AG08395 (cell line): ENCODE data around the gene HOXB5.

Experiments used
- DNase-seq: peaks from one replicate; pipeline ENCODE4 v3.0.0; 2012; ENCODE audit warnings: mixed read lengths, low spot score

The HOXB5 gene

DNA sequence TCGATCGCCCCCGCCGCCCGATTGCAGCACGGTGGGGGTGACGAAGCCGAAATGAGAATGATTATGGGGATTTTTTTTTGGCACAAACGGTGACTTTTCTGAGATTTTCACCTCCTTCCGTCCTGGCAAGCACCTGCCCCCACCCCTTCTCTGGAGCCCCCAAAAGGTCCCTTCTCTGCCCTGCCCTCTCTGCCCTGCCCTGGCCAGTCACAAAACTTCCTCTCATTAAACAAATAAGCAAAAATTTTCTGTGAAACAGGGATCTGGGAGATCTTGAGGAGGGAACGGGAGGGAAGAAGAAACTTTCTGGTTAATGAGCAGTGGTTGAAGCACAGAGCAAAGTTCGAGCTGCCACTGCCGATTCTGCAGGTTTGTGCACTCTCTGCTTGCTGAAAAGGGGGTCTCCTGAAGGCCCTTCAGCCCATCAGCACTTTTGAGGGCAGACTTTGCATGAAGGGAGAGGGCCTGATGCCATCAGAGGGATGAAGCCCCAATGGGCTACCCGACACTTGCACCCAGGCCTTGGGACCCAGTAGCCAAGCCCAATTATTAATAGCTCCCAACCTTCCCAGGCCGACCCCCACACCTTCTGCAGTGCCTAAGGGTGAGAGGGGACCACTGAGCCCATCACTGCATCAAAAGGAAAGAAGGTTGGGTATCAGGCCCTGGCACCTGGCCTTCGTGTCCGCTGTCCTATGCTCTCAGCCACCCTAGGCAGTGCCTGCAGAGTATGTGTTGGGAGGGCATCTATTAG is 22.6 kb upstream of the HOXB5 start:
- no peak for DNase-seq

DNA sequence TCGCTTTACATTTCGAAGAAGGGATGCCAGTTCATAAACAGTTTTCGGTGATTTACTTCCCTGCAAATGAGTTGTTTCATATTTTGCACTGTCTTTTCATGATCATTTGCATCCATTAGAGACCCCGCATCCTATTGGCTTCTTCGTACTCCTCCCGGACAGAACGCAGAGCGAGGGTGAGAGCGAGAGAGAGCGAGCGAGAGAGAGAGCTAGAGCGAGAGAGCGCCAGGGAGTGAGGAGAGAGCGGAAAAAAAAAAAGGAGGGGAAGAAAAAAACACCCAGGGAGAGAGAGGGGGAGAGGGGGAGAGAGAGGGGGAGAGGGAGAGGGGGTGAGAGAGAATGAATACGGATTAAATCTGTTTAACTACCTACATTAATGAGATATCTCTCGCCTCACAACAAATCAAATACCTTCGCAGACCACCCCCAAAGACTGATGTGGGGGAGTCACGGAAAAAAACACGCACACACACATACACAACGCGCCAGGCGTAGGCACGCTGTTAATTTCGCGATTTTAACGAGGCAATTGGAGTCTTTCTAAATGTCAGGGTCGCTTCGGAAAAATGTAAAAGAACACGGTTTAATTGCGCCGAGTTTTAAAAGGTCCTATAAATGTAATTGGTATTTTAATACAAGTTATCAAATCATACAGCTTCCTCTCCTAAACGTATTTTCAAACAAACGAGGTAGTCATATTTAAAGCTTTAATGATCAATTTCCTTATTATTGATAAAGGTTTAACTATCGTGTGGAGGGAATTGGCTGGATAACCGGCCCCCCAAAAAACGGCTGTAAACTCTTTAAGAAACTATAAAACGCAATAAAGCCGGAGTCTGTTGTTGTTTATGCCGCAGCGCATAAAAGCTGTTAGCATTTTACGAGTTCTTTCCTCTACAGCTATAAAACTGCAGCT is 21.7 kb upstream of the HOXB5 start, which contains the start of gene HOXB8:
Gene HOXB8, minus strand, starts transcription at position 246 of the 916 bp plus-strand sequence. CDS start 588 bp downstream, outside the sequence.
- no peak for DNase-seq

DNA sequence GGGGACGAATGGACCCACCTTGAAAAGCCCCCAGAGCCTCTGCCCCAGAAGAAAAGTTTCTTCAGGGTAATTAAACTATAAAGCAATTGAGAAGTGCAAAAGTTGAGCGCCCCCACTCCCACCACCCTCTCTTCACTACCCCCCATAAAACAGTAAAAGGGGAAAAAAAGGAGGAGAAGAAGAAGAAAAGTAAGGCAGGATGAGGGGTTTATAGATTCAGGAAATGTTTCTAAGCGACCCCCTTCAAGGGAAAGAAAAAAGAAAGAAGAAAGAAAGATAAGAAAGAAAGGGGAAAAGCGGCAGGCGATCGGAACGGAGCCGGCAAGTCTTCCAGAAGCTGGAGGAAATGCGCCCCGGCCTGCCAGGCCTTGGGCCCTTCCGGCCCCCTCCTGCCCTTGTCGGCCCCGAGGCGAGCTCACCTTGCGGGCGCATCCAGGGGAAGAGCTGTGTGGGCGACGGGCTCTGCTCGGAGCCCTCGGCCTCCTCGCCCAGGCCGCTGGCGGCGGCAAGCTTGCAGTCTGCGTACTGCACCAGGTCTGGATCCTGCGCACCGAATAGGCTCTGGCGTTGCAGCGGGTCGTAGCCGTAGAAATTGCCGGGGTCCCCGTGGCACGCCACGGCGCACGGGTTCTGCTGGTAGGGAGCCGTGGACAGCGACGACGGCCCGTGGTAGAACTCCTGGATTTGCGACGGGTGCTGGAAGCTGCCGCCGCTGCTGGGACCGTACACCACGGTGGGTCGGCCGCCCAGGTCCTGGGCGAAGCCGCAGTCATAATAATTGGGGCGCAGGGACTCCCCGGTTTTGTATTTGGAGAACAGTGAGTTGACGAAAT is 20.5 kb upstream of the HOXB5 start:
- DNase-seq: no peak

DNA sequence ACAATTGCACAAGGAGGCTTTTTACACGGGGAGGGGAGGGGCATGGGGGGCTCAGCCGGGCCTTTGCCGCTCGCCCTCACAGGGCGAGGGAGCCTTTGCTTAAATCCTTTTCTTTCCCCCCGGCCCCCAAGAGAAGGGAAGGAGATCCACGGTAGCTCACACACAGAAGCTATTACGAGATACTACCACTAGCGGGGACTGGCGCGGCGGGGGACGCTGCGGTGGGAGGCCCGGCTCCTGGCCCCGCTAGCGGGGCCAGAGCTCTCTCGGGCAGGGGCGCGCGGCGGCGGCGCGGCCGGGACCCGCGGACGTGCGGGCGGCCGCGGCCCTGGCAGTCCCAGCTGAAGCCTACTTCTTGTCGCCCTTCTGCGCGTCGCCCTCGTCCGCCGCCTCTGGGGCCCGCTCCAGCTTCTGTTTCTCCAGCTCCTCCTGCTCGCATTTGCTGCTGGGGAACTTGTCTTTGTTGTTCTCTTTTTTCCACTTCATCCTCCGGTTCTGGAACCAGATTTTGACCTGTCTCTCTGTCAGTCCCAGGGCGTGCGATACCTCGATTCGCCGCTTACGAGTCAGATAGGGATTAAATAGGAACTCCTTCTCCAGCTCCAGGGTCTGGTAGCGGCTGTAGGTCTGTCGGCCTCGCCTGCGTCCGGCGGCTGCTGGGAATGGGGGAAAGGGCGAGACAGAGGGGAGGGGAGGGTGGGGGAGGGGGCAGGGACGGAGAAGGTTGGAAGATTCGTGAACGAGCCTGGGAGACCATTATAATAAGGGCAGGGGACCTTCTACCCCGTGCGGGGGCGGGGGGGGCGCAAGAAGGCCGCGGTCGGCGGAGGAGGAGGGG is 19.5 kb upstream of the HOXB5 start:
- peak; percentile 41 for DNase-seq

DNA sequence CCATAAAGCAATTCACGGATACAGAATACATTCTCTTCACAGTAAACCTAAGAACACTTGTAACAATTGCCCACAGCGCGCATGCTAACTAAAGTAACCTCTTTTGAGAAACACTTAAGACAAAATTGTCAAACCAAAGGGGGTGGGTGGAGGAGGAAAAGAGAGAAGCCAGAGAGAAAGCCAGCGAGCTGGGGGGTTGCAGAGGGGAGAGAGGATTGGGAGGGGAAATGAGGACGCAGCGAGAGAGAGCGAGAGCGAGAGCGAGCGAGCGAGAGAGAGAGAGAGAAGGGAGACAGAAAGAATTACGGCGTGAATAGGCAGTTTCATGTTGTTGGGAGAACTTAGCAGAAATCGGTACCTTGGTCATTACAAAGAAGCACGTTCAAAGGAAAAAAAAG is 18.9 kb upstream of the HOXB5 start:
- no peak for DNase-seq

DNA sequence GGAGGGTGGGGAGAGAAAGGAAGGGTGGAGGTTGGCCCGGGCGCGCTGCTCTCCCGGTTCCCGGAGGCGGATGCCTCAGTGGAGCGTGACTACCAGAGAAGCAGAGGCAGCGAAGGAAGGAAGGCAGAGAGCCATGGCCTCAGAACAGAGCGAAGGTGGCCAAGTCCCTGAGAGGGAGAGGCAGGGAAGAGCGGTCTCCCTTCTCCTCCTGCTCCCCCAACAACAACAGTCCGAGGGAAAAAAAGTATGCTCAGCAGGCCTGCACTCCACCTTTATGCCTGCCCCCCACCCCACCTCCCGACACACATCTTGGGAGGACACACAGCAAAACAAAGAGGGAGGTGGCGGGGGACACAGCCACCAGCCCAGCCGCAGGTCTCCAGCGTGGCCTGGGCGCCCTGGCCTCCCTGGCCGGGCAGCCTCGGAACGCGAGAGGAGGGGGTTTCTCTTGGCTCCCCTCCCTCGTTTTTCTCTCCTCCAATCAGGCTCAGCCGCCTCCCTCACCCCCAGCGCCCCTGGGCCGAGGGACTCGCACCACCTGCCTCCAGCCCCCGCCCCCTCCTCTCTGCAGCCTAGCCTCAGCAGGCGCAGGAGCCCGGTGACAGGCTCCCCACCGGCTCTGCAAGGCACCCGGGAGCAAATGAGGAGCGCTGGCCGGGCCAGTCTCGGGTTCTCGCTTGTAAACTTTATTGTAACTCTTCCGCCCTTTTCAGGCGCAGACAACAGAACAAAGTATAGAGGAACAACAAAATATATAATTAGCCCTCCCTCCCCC is 18.3 kb upstream of the HOXB5 start:
- DNase-seq: peak; percentile 35

DNA sequence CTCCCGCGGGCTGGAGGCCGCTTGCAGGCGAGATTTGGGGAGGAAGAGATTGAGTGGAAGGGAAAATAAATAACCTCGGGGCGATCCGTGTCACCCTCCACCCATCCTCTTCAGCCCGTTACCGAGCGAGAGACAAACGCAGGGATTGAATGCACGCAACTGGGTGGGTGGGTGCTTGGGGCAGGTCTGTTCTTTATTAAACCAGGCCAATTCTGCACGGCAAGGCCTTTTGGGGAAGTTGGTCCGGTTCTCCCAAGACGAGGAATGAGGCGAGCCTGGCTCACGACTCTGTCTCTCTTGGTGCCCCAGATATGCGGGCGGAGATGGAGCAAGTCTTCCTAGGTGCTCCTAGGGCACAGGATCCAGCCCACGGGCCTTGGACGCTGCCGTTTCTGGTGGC is 17.6 kb upstream of the HOXB5 start:
- DNase-seq: no peak

DNA sequence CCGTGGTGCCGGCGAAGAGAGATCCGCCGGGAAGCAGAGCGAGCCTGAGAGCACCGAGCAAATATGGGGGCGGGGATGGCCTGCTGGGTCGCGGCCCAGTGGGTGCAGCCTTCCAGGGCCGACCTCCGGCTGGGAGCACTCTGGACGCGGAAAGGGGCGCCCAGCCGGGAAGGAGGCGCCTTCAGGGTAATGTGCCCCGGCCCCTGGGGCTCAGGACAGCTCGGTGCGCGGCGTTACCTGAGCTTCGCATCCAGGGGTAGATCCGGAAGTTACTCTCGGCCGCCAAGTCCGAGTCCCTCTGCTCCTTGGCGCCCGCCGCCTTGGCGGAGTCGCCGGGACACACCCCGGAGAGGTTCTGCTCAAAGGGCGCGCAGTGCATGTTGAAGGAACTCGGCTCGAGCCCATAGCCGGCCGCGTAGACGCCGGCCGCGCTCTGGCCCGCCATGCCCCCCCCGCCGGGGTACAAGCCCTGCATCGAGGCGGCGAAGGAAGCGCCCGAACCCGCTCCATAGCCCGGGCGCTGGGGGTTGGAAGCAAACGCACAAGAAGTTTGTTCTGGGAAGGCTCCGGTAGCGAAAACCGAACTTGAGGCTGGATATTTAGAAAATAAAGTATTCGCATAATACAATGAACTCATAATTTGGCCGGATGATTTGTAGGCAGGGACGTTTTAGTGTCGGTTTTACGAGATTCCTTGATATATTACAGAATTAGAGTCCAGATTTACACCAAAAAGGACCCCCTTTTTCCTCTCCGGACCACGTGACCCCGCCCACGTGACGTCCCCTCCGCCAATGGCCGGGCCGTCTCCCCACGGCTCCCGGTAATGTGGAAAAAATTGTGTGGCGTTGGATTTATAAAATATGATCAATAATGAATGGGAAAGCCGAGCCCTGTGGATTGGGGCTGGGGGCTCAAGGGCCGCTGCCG is 17.0 kb upstream of the HOXB5 start, which contains the start of gene HOXB7:
Gene HOXB7, minus strand, starts transcription at position 736 of the 930 bp plus-strand sequence. Its CDS starts 99 bp downstream, at position 637.
- DNase-seq: peak; percentile 83

DNA sequence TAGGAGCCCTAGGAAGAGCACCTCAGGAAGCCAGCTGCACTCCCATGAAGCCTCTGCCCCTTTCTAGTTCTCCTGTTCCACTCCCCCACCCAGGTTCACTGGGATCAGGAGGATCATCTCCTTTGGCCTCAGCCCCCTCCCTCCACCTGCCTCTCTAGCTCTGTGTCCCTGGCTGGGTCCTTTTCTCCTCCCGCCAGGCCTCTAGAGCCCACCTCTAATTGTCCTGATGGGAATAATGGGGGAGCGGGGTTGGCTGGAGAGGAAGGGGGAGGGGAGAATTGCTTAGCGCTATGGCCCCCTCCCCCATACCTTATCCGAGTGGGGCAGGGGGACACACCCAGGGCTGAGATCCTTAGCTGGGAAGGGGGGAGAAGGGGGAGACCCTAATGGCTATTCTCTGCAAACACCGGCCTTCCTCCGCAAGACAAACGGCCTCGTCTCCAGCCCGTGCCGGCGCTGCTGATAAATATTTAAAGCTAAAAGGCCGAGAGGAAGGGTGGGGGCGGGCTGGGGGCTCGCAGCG is 16.2 kb upstream of the HOXB5 start:
- no peak for DNase-seq

DNA sequence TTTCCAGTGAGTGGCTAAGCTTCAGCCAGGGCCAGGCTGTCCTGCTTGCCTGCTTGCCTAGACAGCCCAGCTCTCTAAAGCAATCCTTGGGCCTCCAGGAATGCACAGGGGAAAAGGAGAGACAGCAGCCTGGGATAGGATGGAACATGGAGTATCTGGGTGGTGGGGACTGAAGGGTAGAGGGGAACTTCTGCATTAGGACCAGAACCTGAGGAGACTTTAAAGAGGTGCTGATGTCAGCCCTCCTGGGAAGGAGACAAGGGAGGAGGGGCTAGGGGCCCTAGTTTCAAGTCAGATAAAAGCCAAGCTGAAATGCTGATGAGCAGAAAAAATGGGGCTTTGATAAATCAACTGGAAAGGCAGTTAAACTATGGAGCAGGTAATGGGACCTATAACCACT is 15.5 kb upstream of the HOXB5 start:
- no peak for DNase-seq

DNA sequence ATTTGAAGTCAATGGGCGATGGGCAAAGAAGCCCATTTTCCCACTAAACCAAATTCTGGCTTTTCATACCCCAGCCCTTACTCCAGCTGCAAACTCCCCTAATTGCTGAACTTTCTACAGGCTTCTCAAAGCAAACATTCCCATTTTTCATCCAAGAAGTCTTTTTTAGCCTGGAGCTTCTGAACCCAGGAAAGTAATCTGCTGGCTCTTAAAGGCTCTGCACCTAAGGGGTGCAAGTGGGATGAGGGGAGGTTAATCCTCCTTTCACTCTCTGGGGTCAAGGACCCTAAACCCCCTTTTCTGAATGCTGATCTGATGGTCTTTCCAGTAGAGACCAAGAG is 14.9 kb upstream of the HOXB5 start:
- DNase-seq: no peak

DNA sequence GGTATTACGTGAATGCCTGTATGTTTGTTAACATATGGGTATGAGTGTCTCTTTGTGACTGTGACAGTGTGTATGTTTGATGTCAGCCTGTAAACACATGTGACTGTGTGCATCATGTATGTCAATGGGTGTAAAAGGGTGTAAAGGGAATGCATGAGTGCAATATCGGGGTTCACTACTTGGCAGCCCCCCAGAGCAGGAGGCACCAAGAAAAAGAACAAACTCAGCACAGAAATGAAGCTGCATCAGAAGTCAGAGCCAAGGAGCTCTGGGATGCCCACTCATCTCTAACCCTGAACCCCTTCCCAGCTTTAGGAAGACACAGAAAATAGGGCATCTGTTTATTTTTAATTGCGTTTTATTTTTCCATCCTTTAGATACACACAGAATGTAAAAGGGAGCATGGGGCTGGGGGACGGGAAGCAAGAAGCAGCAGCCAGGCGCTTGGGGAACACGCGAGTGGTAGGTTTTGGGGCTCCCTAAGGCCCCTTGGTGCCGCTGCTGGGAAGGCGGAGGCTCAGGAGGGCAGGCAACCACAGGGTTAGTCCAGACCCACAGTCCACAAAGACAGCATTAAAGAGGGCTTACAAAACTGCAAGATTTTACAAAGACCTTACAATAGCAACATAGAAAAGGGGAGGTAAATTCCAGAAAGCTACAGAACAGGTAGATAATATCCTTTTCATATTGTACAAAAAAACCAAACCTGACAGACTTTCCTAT is 13.5 kb upstream of the HOXB5 start:
- no peak for DNase-seq

DNA sequence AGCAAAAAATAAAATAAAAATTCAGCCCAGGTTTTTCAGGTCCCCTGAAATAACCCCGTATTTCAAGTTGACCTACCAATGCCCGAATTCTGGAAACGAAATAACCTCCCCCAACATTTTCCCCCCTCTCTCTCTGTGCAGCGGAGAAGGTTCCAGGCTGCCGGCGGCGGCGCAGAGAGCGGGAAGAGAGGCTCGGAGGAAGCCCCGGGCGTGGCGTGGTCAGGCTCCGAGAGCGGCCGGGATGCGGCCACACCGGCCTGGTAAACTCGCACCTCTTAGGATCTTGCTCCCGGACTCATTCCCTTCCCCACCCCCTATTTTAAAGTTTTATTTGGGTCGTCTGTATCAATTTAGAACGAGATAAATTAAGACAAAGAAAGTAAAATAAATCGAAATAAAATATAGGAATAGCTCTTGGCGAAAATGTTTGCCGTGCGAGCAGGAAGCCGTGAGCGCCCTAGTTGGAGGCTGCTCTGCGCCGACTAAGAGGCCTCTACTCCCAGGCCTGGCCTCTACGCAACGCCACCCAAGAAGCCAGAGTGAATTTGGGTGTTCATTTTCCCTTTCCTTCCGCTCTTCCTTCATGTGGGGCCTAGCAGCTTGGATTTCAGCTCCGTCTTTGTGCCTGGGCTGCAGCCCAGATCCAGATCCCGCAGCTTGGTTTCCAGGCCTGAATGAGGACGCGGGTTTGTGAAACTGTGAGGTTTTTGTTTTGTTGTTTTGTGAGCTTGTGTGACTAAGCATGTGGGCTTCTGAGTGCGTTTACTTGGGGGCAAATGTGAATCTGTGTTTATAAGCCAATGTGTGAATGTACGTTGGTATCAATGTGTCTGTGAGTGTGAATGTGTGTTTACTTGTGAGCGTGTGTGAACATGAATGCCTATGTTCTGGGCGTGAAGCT is 12.7 kb upstream of the HOXB5 start:
- DNase-seq: no peak

DNA sequence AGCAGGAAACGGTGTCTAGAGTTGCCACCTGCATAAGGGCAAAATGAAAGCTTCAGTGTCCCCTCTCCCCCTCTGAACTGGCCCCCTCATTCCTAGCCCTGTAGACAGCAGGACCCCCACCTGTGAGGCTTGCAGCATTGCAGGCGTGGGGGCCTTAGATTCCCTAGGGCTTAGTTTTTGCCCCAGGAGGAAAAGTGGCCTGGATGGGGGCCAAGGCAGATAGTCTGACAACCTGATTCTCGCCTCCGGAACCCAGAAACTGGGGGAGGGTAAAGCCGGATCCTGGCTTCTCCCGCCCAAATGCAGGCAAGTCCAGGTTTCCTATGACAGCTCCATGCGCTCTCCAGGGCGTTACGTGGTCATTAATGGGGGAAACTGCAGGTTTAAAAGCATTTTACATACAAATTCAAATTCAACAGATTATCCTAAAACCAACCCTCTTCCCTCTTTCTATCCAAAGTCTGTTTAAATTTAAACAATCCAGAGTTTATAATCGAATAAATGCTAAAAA is 11.9 kb upstream of the HOXB5 start:
- DNase-seq: no peak

DNA sequence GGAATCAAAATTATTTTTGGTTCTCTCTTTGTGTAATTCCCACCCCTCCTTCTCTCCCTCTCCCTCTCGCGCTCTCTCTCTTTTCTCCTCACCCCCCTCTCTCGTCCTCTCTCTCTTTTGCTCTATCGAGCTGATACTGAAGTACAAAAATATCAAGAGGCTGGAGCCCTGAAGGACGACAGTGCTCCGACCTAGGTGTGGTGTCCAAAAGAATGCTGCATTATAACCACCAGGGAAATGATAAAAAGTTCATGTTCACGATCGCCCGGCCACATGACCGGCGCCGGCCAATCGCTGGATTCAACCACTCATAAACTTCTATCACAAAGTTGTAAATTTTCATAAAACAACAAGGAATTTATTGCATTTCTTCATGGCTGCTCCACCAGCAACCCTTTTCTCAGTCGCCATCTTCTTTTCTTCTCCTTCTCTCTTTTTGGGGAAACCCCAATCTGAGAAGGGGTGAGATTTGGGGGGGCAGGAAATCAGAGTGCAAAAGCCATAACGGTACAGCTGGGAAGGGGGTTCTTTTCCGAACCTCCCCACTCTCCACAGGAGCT is 11.3 kb upstream of the HOXB5 start, which contains the start of gene HOXB6:
Gene HOXB6, minus strand, starts transcription at position 217 of the 560 bp plus-strand sequence. CDS start 6,836 bp downstream, outside the sequence.
- no peak for DNase-seq

DNA sequence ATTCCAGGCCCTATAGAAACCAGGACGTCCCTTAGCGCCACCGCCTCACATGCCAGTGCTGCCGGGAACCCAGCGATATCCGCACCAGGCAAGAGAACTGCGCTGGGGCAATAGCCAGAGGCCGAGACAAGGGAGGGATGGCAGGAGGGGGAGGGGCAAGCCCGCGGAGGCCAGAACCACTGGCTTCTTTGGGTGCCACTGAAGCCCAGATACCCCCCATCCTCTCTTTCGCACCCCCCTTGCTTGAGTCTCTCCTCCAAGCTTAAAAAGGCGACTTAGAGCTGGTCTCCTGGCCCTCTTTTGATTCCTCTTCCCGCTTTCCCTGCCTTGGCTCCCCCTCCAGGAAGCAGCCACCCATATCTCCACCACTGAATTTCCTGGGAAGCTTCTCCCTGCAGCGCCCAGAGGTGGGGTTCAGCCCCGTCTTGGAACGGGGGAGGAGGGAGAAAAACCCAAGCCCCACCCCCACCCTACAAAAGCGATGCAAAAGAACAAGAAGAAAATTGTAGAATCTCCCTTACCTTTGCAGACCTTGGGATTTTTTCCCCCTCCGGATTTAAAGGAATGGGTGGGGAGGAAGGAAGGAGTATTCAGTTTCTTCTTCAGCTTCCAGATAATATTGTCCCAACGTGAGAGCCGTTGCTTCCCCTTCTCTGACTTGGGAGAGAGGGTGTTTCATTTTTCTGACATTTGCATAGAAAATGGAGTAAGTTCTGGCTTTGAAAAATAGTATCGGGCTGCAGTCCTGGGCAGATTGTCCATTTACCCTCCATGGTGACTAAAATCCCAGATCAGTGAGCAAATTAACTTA is 10.6 kb upstream of the HOXB5 start:
- DNase-seq: no peak
